Keratinocyte (primary cell): Measurements from ENCODE around the gene KCNB1. TPM values are rescaled to one million over a fixed set of nuclear protein-coding genes. Genes with fewer than 3 reads are reported as not detected.

ENCODE experiments used
- DNase-seq: peaks from one replicate; pipeline ENCODE4 v3.0.0-alpha.2; 2011; ENCODE audit warnings: low read depth, missing footprints, low spot score
- FAIRE-seq: peaks from 2 replicates; lab custom pipeline; 2011; peaks lifted over from hg19 to GRCh38; lab: Jason Lieb, UNC
- H2AFZ ChIP-seq: 2 replicates; pipeline ENCODE4 v1.6.0; 2012; ENCODE audit warnings: low read length, control low read depth, inconsistent platforms; ENCODE audit not compliant: control insufficient read depth
- H3K27ac ChIP-seq: 2 replicates; pipeline ENCODE4 v1.5.1; 2011; ENCODE audit warnings: low read length; ENCODE audit not compliant: control insufficient read depth, insufficient read depth
- H3K27me3 ChIP-seq: 3 replicates; pipeline ENCODE4 v1.6.0; 2011; ENCODE audit warnings: low read length; ENCODE audit not compliant: control insufficient read depth, insufficient read depth; ENCODE audit errors: extremely low read depth
- H3K36me3 ChIP-seq, 2 experiments: 2 replicates in 1 of 2; 3 replicates in 1 of 2; pipeline ENCODE4 v1.5.1; 2011; ENCODE audit warnings: low read length in 2 of 2, mild to moderate bottlenecking in 1 of 2; ENCODE audit not compliant: control insufficient read depth in 2 of 2, insufficient read depth in 2 of 2; ENCODE audit errors: extremely low read depth in 1 of 2
- H3K4me1 ChIP-seq: 3 replicates; pipeline ENCODE4 v1.5.1; 2011; ENCODE audit warnings: low read length; ENCODE audit not compliant: control insufficient read depth, insufficient read depth; ENCODE audit errors: extremely low read depth
- H3K4me2 ChIP-seq: 3 replicates; pipeline ENCODE4 v1.6.0; 2011; ENCODE audit warnings: low read depth, low read length; ENCODE audit not compliant: control insufficient read depth, insufficient read depth; ENCODE audit errors: extremely low read depth
- H3K4me3 ChIP-seq, 3 experiments: fragments of 200-600 bp in 1 of 3; sonication (generic) in 1 of 3; 2 replicates in 2 of 3; 3 replicates in 1 of 3; pipeline ENCODE4 v1.5.1; 2011 to 2016; ENCODE audit warnings: low read length in 3 of 3, mild to moderate bottlenecking in 3 of 3, control low read depth in 2 of 3, inconsistent platforms in 1 of 3, low read depth in 1 of 3, mixed read lengths in 1 of 3, mixed run types in 1 of 3, moderate library complexity in 1 of 3; ENCODE audit not compliant: control insufficient read depth in 2 of 3, insufficient read depth in 2 of 3; ENCODE audit errors: extremely low read depth in 1 of 3
- H3K79me2 ChIP-seq: 2 replicates; pipeline ENCODE4 v1.6.0; 2012; ENCODE audit warnings: low read length; ENCODE audit not compliant: control insufficient read depth, insufficient read depth
- H3K9ac ChIP-seq: 3 replicates; pipeline ENCODE4 v1.6.0; 2011; ENCODE audit warnings: low read length; ENCODE audit not compliant: control insufficient read depth, insufficient read depth; ENCODE audit errors: extremely low read depth
- H3K9me1 ChIP-seq: 3 replicates; pipeline ENCODE4 v1.6.0; 2011; ENCODE audit warnings: low read length; ENCODE audit not compliant: control insufficient read depth, insufficient read depth; ENCODE audit errors: extremely low read depth
- H3K9me3 ChIP-seq: 2 replicates; pipeline ENCODE4 v1.5.1; 2012; ENCODE audit warnings: low read depth, low read length; ENCODE audit not compliant: control insufficient read depth
- H4K20me1 ChIP-seq: 3 replicates; pipeline ENCODE4 v1.6.0; 2011; ENCODE audit warnings: low read length; ENCODE audit not compliant: control insufficient read depth, insufficient read depth; ENCODE audit errors: extremely low read depth
- CTCF ChIP-seq, 3 experiments: IDR thresholded peaks in 1 of 3; conservative IDR thresholded peaks in 1 of 3; optimal IDR thresholded peaks in 1 of 3; 2 replicates in 2 of 3; 3 replicates in 1 of 3; pipeline versions ENCODE3 to v1.5.1; 2011; ENCODE audit warnings: low read length in 3 of 3, mild to moderate bottlenecking in 3 of 3, moderate library complexity in 2 of 3, control low read depth in 1 of 3, inconsistent platforms in 1 of 3; ENCODE audit not compliant: insufficient read depth in 2 of 3; ENCODE audit errors: extremely low read depth in 1 of 3
- EZH2 ChIP-seq: IDR thresholded peaks from one replicate; pipeline ENCODE4 v1.6.1; 2012; ENCODE audit warnings: inconsistent platforms, mild to moderate bottlenecking, low read length, moderate library complexity
- dilution Hi-C: fragments of 300-500 bp; cut with MboI; formaldehyde crosslinking; loops from one replicate; pipeline ENCODE4 v1.7.0; 2020; ENCODE audit warnings: low sequenced_read_pairs; ENCODE audit not compliant: extremely low pct_ligation_motif_present
- polyA plus RNA-seq, 5 experiments: library from polyadenylated mRNA; depleted of rRNA in 3 of 5; stranded (reverse) in 3 of 5; stranded (forward) in 1 of 5; unstranded in 1 of 5; fragments of >200 nt; gene quantifications; 1 replicate in 1 of 5; 2 replicates in 3 of 5; 3 replicates in 1 of 5; pipeline versions ENCODE4 v1.2.1 to v1.2.3, GENCODE V29; 2011 to 2012; ENCODE audit warnings: missing spikeins in 2 of 5, low read depth in 1 of 5, low replicate concordance in 1 of 5

KCNB1 gene
- polyA plus RNA-seq, 1 donor (not counting 4 experiments of a cell fraction or from before 2014, with no cell fraction given): not detected

DNA sequence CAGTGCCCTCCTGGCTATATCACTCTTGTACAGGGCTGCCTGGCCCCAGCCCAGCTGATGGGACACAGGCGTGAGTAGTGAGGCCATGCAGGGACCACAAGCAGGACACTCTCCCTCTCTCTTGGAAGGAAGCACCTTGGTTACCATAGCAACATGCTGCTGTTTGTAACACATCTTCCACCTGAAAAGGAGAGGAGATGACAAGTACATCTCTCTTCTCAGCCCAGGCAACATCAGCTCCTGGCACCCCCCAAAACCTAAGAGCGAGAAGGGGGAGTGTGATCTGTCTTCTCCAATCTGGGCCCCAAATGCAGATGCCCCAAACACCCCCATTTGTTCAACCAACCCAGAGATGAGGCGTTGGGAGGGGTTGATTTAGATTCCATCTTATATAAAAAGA lies 49.9 kb downstream of the KCNB1 start:
- no peaks in the 10 kb centered on the region for H3K9me3 ChIP-seq
- no peak overlapping the region for H3K4me3 ChIP-seq
- no peak for TF ChIP-seq CTCF (optimal IDR thresholded peaks at IDR 0.05 in 1 of 3, IDR thresholded peaks at IDR 0.05 in 1 of 3, conservative IDR thresholded peaks at IDR 0.05 in 1 of 3; ENCODE audit: extremely low read depth in 1 of 3, insufficient read depth in 2 of 3, low read length in 3 of 3)
- no peak for TF ChIP-seq EZH2
- no peaks in the 10 kb centered on the region for H4K20me1 ChIP-seq
- no peaks in the 10 kb centered on the region for H3K9me1 ChIP-seq
- no peak overlapping the region for H3K4me2 ChIP-seq
- H2AFZ ChIP-seq: no peak overlapping the region
- no peak overlapping the region for H3K27ac ChIP-seq
- no peaks in the 10 kb centered on the region for H3K36me3 ChIP-seq
- FAIRE-seq: no peak
- no peaks in the 10 kb centered on the region for H3K79me2 ChIP-seq
- DNase-seq: no peak
- no peaks in the 10 kb centered on the region for H3K4me1 ChIP-seq
- H3K27me3 ChIP-seq: peaks cover 29% of the 10 kb centered on the region
- no peak overlapping the region for H3K9ac ChIP-seq
- dilution Hi-C loops: no loop called here

GRCh38 chr20:49431329-49431728 lies 51.1 kb downstream of the KCNB1 start:
- TF ChIP-seq EZH2: no peak
- no peak for TF ChIP-seq CTCF (optimal IDR thresholded peaks at IDR 0.05 in 1 of 3, IDR thresholded peaks at IDR 0.05 in 1 of 3, conservative IDR thresholded peaks at IDR 0.05 in 1 of 3; ENCODE audit: extremely low read depth in 1 of 3, insufficient read depth in 2 of 3, low read length in 3 of 3)
- H3K4me1 ChIP-seq: no peaks in the 10 kb centered on the region
- no peaks in the 10 kb centered on the region for H3K9me3 ChIP-seq
- H3K36me3 ChIP-seq: no peaks in the 10 kb centered on the region
- H3K9me1 ChIP-seq: no peaks in the 10 kb centered on the region
- peaks cover 29% of the 10 kb centered on the region for H3K27me3 ChIP-seq
- dilution Hi-C loops: no loop called here
- H4K20me1 ChIP-seq: no peaks in the 10 kb centered on the region
- no peak overlapping the region for H2AFZ ChIP-seq
- no peaks in the 10 kb centered on the region for H3K79me2 ChIP-seq
- H3K9ac ChIP-seq: no peak overlapping the region
- H3K4me2 ChIP-seq: no peak overlapping the region
- H3K27ac ChIP-seq: no peak overlapping the region
- DNase-seq (no peak), FAIRE-seq (no peak)
- no peak overlapping the region for H3K4me3 ChIP-seq
